K562 (cell line): ENCODE data around the gene G6PC2. TPM values are rescaled to one million over a fixed set of nuclear protein-coding genes. Genes with fewer than 3 reads are reported as not detected.
A peak's percentile ranks its signal among the peaks of the same experiment; 100 is the strongest.

Experiments used
- ATAC-seq: fragments of 200-7000 bp; cut with Tn5 transposase; 3 replicates; pipeline ENCODE4 v1.9.1; 2020; ENCODE audit warnings: moderate library complexity
- BruUV-seq: library from RNA; stranded (reverse); fragments of 400-500 nt; replicated peaks from 2 replicates; lab custom pipeline; 2021; lab: Mats Ljungman, UMichigan
- CTCF ChIA-PET: fragments of 300-600 bp; formaldehyde crosslinking; extraction: SDS; loops from one replicate; lab custom pipeline; 2021; ENCODE audit warnings: low intra/inter-chr PET ratio; lab: Yijun Ruan, JAX
- POLR2A ChIA-PET: fragments of 300-600, 350-650 bp; sonication (Branson Sonifier 250); formaldehyde crosslinking; extraction: SDS; loops from one replicate; lab custom pipeline; 2021; ENCODE audit warnings: antibody characterized with exemption, inconsistent platforms; lab: Yijun Ruan, JAX
- DNase-seq, 4 experiments: peaks; one replicate each; pipeline versions ENCODE4 v3.0.0 to v3.0.0-alpha.2; 2011 to 2018; ENCODE audit warnings: low spot score in 3 of 4, mixed read lengths in 3 of 4; ENCODE audit errors: extremely low read depth in 1 of 4
- FAIRE-seq: peaks from 2 replicates; lab custom pipeline; 2011; peaks lifted over from hg19 to GRCh38; lab: Jason Lieb, UNC
- H2AFZ ChIP-seq: 2 replicates; pipeline ENCODE4 v1.6.0; 2011; ENCODE audit warnings: low read depth, low read length, control low read depth, inconsistent platforms
- H3K27ac ChIP-seq: fragments of 200-600 bp; 3 replicates; pipeline ENCODE4 v1.8.0; 2011; ENCODE audit warnings: low read depth, mild to moderate bottlenecking, control low read depth, inconsistent platforms, low read length, moderate library complexity, mixed read lengths; ENCODE audit errors: extremely low read depth
- H3K27me3 ChIP-seq, 2 experiments: fragments of 300-600 bp in 1 of 2; 2 replicates in 1 of 2; 3 replicates in 1 of 2; pipeline versions ENCODE4 v1.6.0 to v1.8.0; 2011; ENCODE audit warnings: inconsistent platforms in 2 of 2, low read length in 2 of 2, mild to moderate bottlenecking in 1 of 2, mixed read lengths in 1 of 2, moderate library complexity in 1 of 2; ENCODE audit not compliant: control insufficient read depth in 2 of 2, insufficient read depth in 2 of 2
- H3K36me3 ChIP-seq: fragments of 300-600 bp; 3 replicates; pipeline ENCODE4 v1.8.0; 2011; ENCODE audit warnings: mild to moderate bottlenecking, low read length, inconsistent platforms; ENCODE audit not compliant: control insufficient read depth, insufficient read depth
- H3K4me1 ChIP-seq, 2 experiments: fragments of 200-600 bp in 1 of 2; replicated peaks in 1 of 2; 2 replicates in 1 of 2; 3 replicates in 1 of 2; pipeline versions ENCODE4 v1.5.1 to v1.8.0; 2011; ENCODE audit warnings: inconsistent platforms in 2 of 2, low read length in 2 of 2, mild to moderate bottlenecking in 1 of 2, mixed read lengths in 1 of 2, moderate library complexity in 1 of 2; ENCODE audit not compliant: control insufficient read depth in 2 of 2, insufficient read depth in 2 of 2
- H3K4me2 ChIP-seq: 2 replicates; pipeline ENCODE4 v1.6.1; 2011; ENCODE audit warnings: low read length, control low read depth, inconsistent platforms, mixed read lengths; ENCODE audit not compliant: insufficient read depth
- H3K4me3 ChIP-seq: fragments of 200-600 bp; sonication (generic), shearing (Covaris generic); 2 replicates; pipeline ENCODE4 v1.5.1; 2016; ENCODE audit warnings: control low read depth, inconsistent platforms
- H3K79me2 ChIP-seq: fragments of 200-600 bp; 3 replicates; pipeline ENCODE4 v1.8.0; 2011; ENCODE audit warnings: low read length, inconsistent platforms; ENCODE audit not compliant: control insufficient read depth, insufficient read depth
- H3K9ac ChIP-seq, 2 experiments: 2 replicates each; pipeline versions ENCODE4 v1.6.0 to v1.6.1; 2011; ENCODE audit warnings: low read depth in 2 of 2, low read length in 2 of 2, control low read depth in 1 of 2, inconsistent platforms in 1 of 2, mild to moderate bottlenecking in 1 of 2, mixed read lengths in 1 of 2; ENCODE audit not compliant: insufficient read depth in 1 of 2
- H3K9me1 ChIP-seq: one replicate; pipeline ENCODE4 v1.6.0; 2011; ENCODE audit warnings: inconsistent platforms, mild to moderate bottlenecking, low read length, moderate library complexity; ENCODE audit not compliant: control insufficient read depth, insufficient read depth
- H3K9me3 ChIP-seq: replicated peaks from 2 replicates; pipeline ENCODE4 v1.5.1; 2011; ENCODE audit warnings: low read depth, low read length, inconsistent platforms; ENCODE audit not compliant: control insufficient read depth, insufficient read depth
- H4K20me1 ChIP-seq: replicated peaks from 2 replicates; pipeline ENCODE4 v1.6.1; 2011; ENCODE audit warnings: low read length, inconsistent platforms, mixed read lengths; ENCODE audit not compliant: control insufficient read depth, insufficient read depth
- BHLHE40 ChIP-seq: IDR thresholded peaks from 2 replicates; pipeline ENCODE4 v1.6.1; 2011; ENCODE audit warnings: low read length, improper control_type of control experiment
- CHCHD3 ChIP-seq: fragments of 250-450 bp; sonication (Bioruptor Pico); IDR thresholded peaks from 2 replicates; pipeline ENCODE4 v2.1.2; 2022; ENCODE audit warnings: mild to moderate bottlenecking
- EP400 ChIP-seq: fragments of 450-650 bp; IDR thresholded peaks from 2 replicates; pipeline ENCODE4 v1.6.1; 2017; ENCODE audit warnings: antibody characterized with exemption, mild to moderate bottlenecking, moderate library complexity
- HDGF ChIP-seq: fragments of 450-650 bp; IDR thresholded peaks from 2 replicates; pipeline ENCODE4 v1.6.1; 2016
- HMG20A ChIP-seq: fragments of 450-650 bp; formaldehyde crosslinking; conservative IDR thresholded peaks from 2 replicates; pipeline ENCODE4 v1.4.0; 2020; ENCODE audit warnings: mild to moderate bottlenecking, mixed read lengths
- NFXL1 ChIP-seq: fragments of 450-650 bp; formaldehyde crosslinking; IDR thresholded peaks from 2 replicates; pipeline ENCODE4 v1.4.0; 2021; ENCODE audit warnings: mild to moderate bottlenecking
- SETDB1 ChIP-seq: IDR thresholded peaks from one replicate; pipeline ENCODE4 v1.6.1; 2012; ENCODE audit warnings: low read length, control low read depth, inconsistent platforms
- SMARCA4 ChIP-seq: fragments of 450-650 bp; IDR thresholded peaks from 2 replicates; pipeline ENCODE4 v1.6.1; 2016
- TFAM ChIP-seq: fragments of 250-450 bp; sonication (Bioruptor Pico); conservative IDR thresholded peaks from 2 replicates; pipeline ENCODE4 v1.5.0; 2021; ENCODE audit warnings: mild to moderate bottlenecking, moderate library complexity
- ZNF57 ChIP-seq: fragments of 450-650 bp; formaldehyde crosslinking; IDR thresholded peaks from 2 replicates; pipeline ENCODE4 v1.4.0; 2020; ENCODE audit warnings: mild to moderate bottlenecking, moderate library complexity
- WGBS: fragments of 100-300 bp; shearing (Covaris generic); methylation state at CpG from one replicate; pipeline ENCODE4 v1.1.6; 2016; ENCODE audit warnings: low coverage, mixed read lengths; ENCODE audit not compliant: insufficient coverage; ENCODE audit errors: missing lambda C conversion rate; 5-methylcytosine and 5-hydroxymethylcytosine counted together
- in situ Hi-C: fragments of 300-500 bp; cut with MboI; formaldehyde crosslinking; loops from 4 replicates; pipeline ENCODE4 v1.15.0; 2018; ENCODE audit warnings: inconsistent platforms, mixed read lengths
- intact Hi-C: fragments of 100-400 bp; cut with micrococcal nuclease; formaldehyde crosslinking; loops from 2 replicates; pipeline ENCODE4 v1.14.2; 2022
- polyA plus RNA-seq, 8 experiments: library from polyadenylated mRNA; depleted of rRNA in 4 of 8; stranded (reverse) in 5 of 8; unstranded in 3 of 8; fragments of >200 nt; fragmentation: Nextera tagmentation in 2 of 8; fragmentation: Illumina TruSeq in 1 of 8; extraction: Ambion mirVana in 2 of 8; extraction: Trizol in 1 of 8; gene quantifications; 2 replicates each; pipeline versions ENCODE4 v1.2.1 to v1.2.3, GENCODE V29; 2011 to 2014; ENCODE audit warnings: inconsistent platforms in 1 of 8, missing spikeins in 1 of 8
- total RNA-seq, 7 experiments: library from RNA; depleted of rRNA in 6 of 7; stranded (reverse); fragments of >200 nt in 6 of 7; fragmentation: Illumina TruSeq in 2 of 7; extraction: Trizol in 2 of 7; gene quantifications; 2 replicates each; pipeline versions ENCODE4 v1.2.1 to v1.2.3, GENCODE V29; 2011 to 2021; ENCODE audit warnings: low replicate concordance in 1 of 7
- TF ChIP-seq, protein P1 (sequence below): sonication (generic); formaldehyde crosslinking; IDR thresholded peaks from 2 replicates; pipeline ENCODE4 v1.8.1; 2023; ENCODE audit warnings: mild to moderate bottlenecking, missing genetic modification reagents, moderate library complexity

The G6PC2 gene
- total and polyA plus RNA-seq, 9 of the 15 experiments (the other 6 are each of a cell fraction or from before 2014, with no cell fraction given): 0.03 to 0.15 TPM; not detected in 7

DNA sequence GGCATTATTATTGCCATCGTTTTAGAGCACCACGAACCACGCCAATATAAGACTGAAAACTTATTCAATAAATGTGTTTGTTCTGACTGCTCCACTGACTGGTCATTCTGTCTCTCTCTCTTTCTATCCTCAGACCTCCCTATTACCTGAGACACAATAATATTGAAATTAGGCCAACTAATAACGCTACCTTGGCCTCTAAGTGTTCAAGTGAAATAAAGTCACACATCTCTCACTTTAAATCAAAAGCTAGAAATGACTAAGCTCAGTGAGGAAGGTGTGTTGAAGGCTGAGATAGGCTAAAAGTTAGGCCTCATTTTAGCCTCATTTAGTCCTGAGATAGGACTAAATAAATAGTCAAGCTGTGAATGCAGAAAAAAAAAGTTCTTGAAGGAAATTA is 38.8 kb downstream of the G6PC2 start:
- H3K27ac ChIP-seq: no peak overlapping the region
- no peak overlapping the region for H3K4me3 ChIP-seq
- ChIA-PET POLR2A (interaction anchor here (0.7 to 1.2 kb wide), 2 partner anchors 121 to 434 kb away, joined by 3 to 4 read pairs; no protein-coding TSS in a partner anchor), CTCF (interaction anchor here (0.6 kb wide), 1 partner anchor 210 kb away, joined by 3 read pairs; no protein-coding TSS in a partner anchor)
- ATAC-seq (no peak), FAIRE-seq (no peak), DNase-seq (no peak)
- no peaks in the 10 kb centered on the region; the same call in 1 of the 2 replicates for H3K9me3 ChIP-seq
- WGBS: 77% methylated on average over 4 of the region's 4 CpGs
- intact Hi-C loops: loop anchor here (5.0 to 10.0 kb wide), 3 partner anchors 88 to 593 kb away; no protein-coding TSS in a partner anchor
- H3K9ac ChIP-seq: no peak overlapping the region
- H3K27me3 ChIP-seq: no peaks in the 10 kb centered on the region
- no TSS peak for BruUV-seq
- peaks cover 3 to 72% of the 10 kb centered on the region in 2 experiments for H3K4me1 ChIP-seq
- in situ Hi-C loops: no loop called here
- H3K79me2 ChIP-seq: no peaks in the 10 kb centered on the region
- H3K36me3 ChIP-seq: no peaks in the 10 kb centered on the region; the same call in 2 of the 3 replicates
- TF ChIP-seq, protein P1, sequence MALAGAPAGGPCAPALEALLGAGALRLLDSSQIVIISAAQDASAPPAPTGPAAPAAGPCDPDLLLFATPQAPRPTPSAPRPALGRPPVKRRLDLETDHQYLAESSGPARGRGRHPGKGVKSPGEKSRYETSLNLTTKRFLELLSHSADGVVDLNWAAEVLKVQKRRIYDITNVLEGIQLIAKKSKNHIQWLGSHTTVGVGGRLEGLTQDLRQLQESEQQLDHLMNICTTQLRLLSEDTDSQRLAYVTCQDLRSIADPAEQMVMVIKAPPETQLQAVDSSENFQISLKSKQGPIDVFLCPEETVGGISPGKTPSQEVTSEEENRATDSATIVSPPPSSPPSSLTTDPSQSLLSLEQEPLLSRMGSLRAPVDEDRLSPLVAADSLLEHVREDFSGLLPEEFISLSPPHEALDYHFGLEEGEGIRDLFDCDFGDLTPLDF (CRISPR knock-in tag): no peak
- TF ChIP-seq NFXL1: no peak
- no peak for TF ChIP-seq HMG20A
- TF ChIP-seq SMARCA4: no peak
- no peak for TF ChIP-seq HDGF
- no peak for TF ChIP-seq EP400
- no peak for TF ChIP-seq BHLHE40
- TF ChIP-seq TFAM: no peak
- TF ChIP-seq CHCHD3 (CRISPR knock-in tag): no peak
- TF ChIP-seq SETDB1: no peak
- TF ChIP-seq ZNF57: no peak
- H4K20me1 ChIP-seq: no peaks in the 10 kb centered on the region
- H2AFZ ChIP-seq: peak overlapping the region; percentile 49
- no peaks in the 10 kb centered on the region for H3K9me1 ChIP-seq
- no peak overlapping the region for H3K4me2 ChIP-seq
